ENCODE data around the gene GPR55. TPM values are rescaled to one million over a fixed set of nuclear protein-coding genes. Genes with fewer than 3 reads are reported as not detected.

Gene GPR55
- total RNA-seq, 1 experiment from 2014 or later, result not detected

DNA sequence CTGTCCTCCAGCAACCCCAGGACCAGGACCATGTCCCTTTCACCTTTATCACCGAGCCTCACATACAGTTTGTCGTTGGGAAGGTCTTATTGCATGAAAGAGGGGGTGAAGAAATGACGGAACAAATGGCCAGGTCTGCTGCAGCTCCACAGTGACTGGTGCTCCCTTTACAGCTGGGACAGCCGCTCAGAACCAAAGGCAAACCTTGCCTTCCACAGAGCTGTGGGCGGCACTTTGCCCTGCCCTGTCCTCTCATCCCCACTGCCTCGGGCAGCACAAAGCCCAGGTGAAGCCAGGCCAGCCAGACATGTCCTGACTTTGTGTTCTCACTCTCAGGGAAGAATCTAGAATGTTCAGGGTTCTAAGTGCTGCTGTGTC is 961 bp downstream of the GPR55 start:
- Mint-ChIP-seq H3K27me3 (ENCODE audit: insufficient read depth, unreplicated experiment) (no peaks in the 10 kb centered on the region), H3K4me3 (ENCODE audit: unreplicated experiment) (no peak overlapping the region), H3K4me1 (ENCODE audit: low read depth, unreplicated experiment) (no peaks in the 10 kb centered on the region), H3K27ac (ENCODE audit: unreplicated experiment) (no peak overlapping the region), H3K36me3 (ENCODE audit: insufficient read depth, unreplicated experiment) (no peaks in the 10 kb centered on the region), H3K9me3 (ENCODE audit: unreplicated experiment) (no peaks in the 10 kb centered on the region)
- Histone ChIP-seq H3K4me1 (no peaks in the 10 kb centered on the region), H3K4me3 (ENCODE audit: low read depth, low read length) (no peak overlapping the region), H3K27me3 (replicated peaks; ENCODE audit: control insufficient read depth, insufficient read depth, low read length) (no peaks in the 10 kb centered on the region), H3K9me3 (no peaks in the 10 kb centered on the region), H3K36me3 (ENCODE audit: control insufficient read depth, insufficient read depth, low read length) (no peaks in the 10 kb centered on the region)
- no peak for DNase-seq
- intact Hi-C loops (cut with micrococcal nuclease; ENCODE audit: unreplicated experiment), result no loop called here
- TF ChIP-seq, protein P1, sequence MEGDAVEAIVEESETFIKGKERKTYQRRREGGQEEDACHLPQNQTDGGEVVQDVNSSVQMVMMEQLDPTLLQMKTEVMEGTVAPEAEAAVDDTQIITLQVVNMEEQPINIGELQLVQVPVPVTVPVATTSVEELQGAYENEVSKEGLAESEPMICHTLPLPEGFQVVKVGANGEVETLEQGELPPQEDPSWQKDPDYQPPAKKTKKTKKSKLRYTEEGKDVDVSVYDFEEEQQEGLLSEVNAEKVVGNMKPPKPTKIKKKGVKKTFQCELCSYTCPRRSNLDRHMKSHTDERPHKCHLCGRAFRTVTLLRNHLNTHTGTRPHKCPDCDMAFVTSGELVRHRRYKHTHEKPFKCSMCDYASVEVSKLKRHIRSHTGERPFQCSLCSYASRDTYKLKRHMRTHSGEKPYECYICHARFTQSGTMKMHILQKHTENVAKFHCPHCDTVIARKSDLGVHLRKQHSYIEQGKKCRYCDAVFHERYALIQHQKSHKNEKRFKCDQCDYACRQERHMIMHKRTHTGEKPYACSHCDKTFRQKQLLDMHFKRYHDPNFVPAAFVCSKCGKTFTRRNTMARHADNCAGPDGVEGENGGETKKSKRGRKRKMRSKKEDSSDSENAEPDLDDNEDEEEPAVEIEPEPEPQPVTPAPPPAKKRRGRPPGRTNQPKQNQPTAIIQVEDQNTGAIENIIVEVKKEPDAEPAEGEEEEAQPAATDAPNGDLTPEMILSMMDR (IDR thresholded peaks at IDR 0.05; ENCODE audit: insufficient read depth in 1 of 2, low read depth in 1 of 2, low read length in 1 of 2, severe bottlenecking in 1 of 2, unreplicated experiment in 1 of 2), result no peak
- POLR2A ChIA-PET, result no interaction called here
- CTCF ChIA-PET, result interaction anchor here (0.6 to 1.3 kb wide), 3 partner anchors 61 to 100 kb away, joined by 3 to 4 read pairs (median 4); no protein-coding TSS in a partner anchor
- BruUV-seq (replicated peaks), result no TSS peak

DNA sequence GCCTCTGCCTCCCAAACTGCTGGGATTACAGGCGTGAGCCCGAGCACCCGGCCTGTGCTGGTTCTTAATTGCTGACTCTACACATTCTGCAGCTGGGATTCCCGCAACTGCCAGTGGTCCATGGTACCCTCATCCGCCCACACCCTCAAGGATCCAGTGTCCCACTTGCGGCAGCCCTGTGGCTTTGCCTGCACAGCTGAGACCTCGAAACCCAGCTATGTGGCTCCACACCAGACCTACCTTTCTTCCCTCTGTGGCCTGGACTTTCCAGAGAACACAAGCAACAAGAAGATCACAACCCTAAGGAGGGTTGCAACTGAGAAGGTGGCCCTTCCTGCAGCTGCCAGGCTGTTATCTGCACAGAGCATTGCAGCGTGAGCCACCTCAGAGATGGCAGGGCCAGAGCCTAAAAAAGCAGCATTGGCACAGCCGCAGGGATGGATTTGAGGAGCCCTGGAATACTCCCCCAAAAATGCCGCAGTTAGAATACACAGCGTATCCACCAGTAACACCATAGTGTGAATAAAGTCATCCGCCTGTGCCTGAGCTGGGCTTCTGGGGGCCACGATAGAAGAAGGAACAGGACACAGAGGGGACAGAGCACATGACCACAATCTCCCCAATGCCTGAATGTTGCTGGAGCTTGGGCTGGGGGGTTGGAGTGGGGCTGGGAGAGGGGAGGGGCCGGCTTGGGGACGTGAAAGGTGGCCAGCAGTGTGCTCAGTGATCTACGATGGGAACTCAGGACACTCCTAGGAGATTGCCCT is 1.9 kb downstream of the GPR55 start:
- H3K27me3 ChIP-seq (replicated peaks; ENCODE audit: control insufficient read depth, insufficient read depth, low read length), result no peaks in the 10 kb centered on the region
- Mint-ChIP-seq H3K9me3 (ENCODE audit: unreplicated experiment) (no peaks in the 10 kb centered on the region), H3K4me3 (ENCODE audit: unreplicated experiment) (no peak overlapping the region), H3K4me1 (ENCODE audit: low read depth, unreplicated experiment) (no peaks in the 10 kb centered on the region), H3K27me3 (ENCODE audit: insufficient read depth, unreplicated experiment) (peaks cover under 1% of the 10 kb centered on the region), H3K36me3 (ENCODE audit: insufficient read depth, unreplicated experiment) (no peaks in the 10 kb centered on the region), H3K27ac (ENCODE audit: unreplicated experiment) (no peak overlapping the region)
- intact Hi-C loops (cut with micrococcal nuclease; ENCODE audit: unreplicated experiment), result no loop called here
- POLR2A ChIA-PET, result no interaction called here
- no TSS peak for BruUV-seq (replicated peaks)
- H3K4me1 ChIP-seq, result no peaks in the 10 kb centered on the region
- DNase-seq, result no peak
- no peaks in the 10 kb centered on the region for H3K9me3 ChIP-seq
- CTCF ChIA-PET, result no interaction called here
- TF ChIP-seq, protein P1 (IDR thresholded peaks at IDR 0.05; ENCODE audit: insufficient read depth in 1 of 2, low read depth in 1 of 2, low read length in 1 of 2, severe bottlenecking in 1 of 2, unreplicated experiment in 1 of 2), result no peak
- H3K4me3 ChIP-seq (ENCODE audit: low read depth, low read length), result no peak overlapping the region
- no peaks in the 10 kb centered on the region for H3K36me3 ChIP-seq (ENCODE audit: control insufficient read depth, insufficient read depth, low read length)

DNA sequence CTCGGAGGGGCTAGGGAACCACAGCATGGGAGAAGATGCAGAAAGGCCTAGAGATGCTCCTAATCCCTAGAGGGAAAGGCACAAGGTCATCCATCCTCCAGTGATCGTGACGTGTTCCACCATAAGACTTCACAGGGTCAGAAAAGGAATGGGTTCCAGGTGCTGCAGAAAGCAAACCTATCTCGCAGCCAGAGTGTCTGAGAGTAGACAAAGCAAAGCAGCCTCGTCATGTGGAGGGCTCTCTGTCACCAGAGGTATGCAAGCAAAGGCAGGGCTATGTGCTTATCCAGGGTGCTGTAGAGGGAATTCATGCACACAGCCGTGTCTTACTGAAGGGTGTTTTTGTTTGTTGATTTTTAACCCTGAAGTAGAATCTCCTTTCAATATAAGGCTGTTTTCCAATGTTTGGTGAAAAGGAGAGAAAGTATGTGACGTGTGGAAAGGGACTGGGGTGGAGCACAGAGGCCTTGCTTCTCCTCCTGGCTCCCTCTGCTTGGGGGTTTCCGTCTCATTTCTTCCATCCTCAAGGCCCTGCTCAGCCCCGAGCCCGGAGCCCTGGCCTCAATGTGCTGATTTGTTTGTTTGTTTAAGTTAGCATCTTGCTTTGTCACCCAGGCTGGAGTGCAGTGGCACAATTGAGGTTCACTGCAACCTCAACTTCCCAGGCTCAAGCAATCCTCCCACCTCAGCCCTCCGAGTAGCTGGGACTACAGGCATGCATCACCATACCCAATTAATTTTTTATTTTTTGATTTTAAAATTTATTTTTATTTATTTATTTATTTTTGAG is 3.0 kb downstream of the GPR55 start:
- H3K9me3 Mint-ChIP-seq (ENCODE audit: unreplicated experiment), result no peaks in the 10 kb centered on the region
- H3K27ac Mint-ChIP-seq (ENCODE audit: unreplicated experiment), result no peak overlapping the region
- ChIA-PET POLR2A (no interaction called here), CTCF (no interaction called here)
- no peaks in the 10 kb centered on the region for H3K36me3 Mint-ChIP-seq (ENCODE audit: insufficient read depth, unreplicated experiment)
- Histone ChIP-seq H3K36me3 (ENCODE audit: control insufficient read depth, insufficient read depth, low read length) (no peaks in the 10 kb centered on the region), H3K9me3 (no peaks in the 10 kb centered on the region), H3K27me3 (replicated peaks; ENCODE audit: control insufficient read depth, insufficient read depth, low read length) (no peaks in the 10 kb centered on the region), H3K4me1 (no peaks in the 10 kb centered on the region), H3K4me3 (ENCODE audit: low read depth, low read length) (no peak overlapping the region)
- DNase-seq, result no peak
- intact Hi-C loops (cut with micrococcal nuclease; ENCODE audit: unreplicated experiment), result no loop called here
- no TSS peak for BruUV-seq (replicated peaks)
- H3K27me3 Mint-ChIP-seq (ENCODE audit: insufficient read depth, unreplicated experiment), result peaks cover 3% of the 10 kb centered on the region
- TF ChIP-seq, protein P1 (IDR thresholded peaks at IDR 0.05; ENCODE audit: insufficient read depth in 1 of 2, low read depth in 1 of 2, low read length in 1 of 2, severe bottlenecking in 1 of 2, unreplicated experiment in 1 of 2), result no peak
- no peak overlapping the region for H3K4me3 Mint-ChIP-seq (ENCODE audit: unreplicated experiment)
- H3K4me1 Mint-ChIP-seq (ENCODE audit: low read depth, unreplicated experiment), result no peaks in the 10 kb centered on the region
